Erythroblast (primary cell): ENCODE data around the gene PRLR.

Experiments
- GATA1 ChIP-seq: IDR thresholded peaks from 2 replicates; pipeline ENCODE4 v1.6.1; 2011; ENCODE audit warnings: low read depth, mild to moderate bottlenecking, control low read depth, low read length, moderate library complexity
- POLR2A ChIP-seq: IDR thresholded peaks from 2 replicates; pipeline ENCODE4 v1.6.1; 2011; ENCODE audit warnings: mild to moderate bottlenecking, low read length

DNA sequence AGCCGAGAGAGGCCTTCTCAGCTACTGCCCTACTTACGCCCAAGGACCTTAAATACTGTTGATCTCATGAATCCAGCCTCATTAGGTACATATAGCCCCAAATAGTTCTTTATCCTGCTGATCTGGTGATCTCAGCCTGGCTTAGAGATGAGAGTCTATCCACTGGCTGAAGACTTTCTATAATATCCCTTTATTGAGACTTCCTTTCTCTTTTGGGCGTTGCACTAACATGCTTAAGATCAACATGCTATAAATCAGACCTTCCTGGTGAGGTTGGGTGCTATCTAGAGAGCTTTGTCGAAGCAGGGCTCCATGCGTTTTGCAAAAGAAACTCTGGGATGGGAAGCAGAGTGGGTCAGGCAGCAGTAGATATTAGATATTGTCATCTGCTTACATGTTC is 138.6 kb downstream of the PRLR start:
- TF ChIP-seq POLR2A (no peak), GATA1 (no peak)
